ENCODE data around the gene FRMD8.

Gene FRMD8

DNA sequence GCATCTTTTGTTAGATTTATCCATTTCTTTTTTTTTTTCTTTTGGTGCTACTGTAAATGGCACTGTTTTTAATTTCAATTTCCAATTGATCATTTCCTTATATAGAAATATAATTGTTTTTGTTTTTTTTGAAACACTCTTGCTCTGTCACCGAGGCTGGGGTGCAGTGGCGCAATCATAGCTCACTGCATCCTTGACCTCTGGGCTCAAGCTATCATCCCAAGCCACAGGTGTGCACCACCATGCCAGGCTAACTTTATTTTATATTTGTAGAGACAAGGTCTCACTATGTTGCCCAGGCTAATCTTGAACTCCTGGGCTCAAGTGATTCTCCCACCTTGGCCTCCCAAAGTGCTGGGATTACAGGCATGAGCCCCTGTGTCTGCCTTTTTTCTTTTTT lies 16.4 kb downstream of the FRMD8 start:
- in situ Hi-C loops (cut with MboI; ENCODE audit: low pct_unique_long_range_greater_than_20kb, low sequenced_read_pairs, unreplicated experiment) = no loop called here
- no peak for DNase-seq (ENCODE audit: low spot score)
- TF ChIP-seq, protein P1, sequence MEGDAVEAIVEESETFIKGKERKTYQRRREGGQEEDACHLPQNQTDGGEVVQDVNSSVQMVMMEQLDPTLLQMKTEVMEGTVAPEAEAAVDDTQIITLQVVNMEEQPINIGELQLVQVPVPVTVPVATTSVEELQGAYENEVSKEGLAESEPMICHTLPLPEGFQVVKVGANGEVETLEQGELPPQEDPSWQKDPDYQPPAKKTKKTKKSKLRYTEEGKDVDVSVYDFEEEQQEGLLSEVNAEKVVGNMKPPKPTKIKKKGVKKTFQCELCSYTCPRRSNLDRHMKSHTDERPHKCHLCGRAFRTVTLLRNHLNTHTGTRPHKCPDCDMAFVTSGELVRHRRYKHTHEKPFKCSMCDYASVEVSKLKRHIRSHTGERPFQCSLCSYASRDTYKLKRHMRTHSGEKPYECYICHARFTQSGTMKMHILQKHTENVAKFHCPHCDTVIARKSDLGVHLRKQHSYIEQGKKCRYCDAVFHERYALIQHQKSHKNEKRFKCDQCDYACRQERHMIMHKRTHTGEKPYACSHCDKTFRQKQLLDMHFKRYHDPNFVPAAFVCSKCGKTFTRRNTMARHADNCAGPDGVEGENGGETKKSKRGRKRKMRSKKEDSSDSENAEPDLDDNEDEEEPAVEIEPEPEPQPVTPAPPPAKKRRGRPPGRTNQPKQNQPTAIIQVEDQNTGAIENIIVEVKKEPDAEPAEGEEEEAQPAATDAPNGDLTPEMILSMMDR (IDR thresholded peaks at IDR 0.05; ENCODE audit: extremely low read depth, insufficient read depth, missing control alignments) = no peak

DNA sequence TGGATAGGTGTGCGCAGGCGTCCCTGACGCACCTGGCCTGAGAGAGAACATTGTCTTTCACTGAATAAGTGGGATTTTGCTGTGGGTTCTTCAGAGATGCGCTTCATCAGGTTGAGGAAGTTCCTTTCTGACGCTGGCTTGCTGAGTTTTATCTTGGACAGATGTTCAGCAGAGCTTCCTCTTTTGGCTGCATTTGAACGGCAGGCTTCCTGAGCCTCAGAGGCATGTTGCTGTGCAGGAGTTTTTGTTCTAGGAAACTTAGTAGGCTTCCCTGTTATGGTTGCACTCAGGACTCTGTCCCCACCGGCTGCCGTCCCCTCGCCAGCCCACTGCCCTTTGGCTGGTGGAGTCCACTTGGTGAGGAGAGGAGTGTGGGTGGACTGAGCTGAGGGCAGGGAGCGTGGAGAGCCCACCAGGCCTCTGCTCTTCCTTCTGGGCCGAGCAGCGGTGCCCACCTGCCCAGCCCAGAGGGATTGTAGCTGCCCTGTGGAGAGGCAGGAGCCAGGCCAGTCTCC lies 17.2 kb downstream of the FRMD8 start:
- DNase-seq (ENCODE audit: low spot score) = no peak
- TF ChIP-seq, protein P1 (IDR thresholded peaks at IDR 0.05; ENCODE audit: extremely low read depth, insufficient read depth, missing control alignments) = no peak
- in situ Hi-C loops (cut with MboI; ENCODE audit: low pct_unique_long_range_greater_than_20kb, low sequenced_read_pairs, unreplicated experiment) = no loop called here

DNA sequence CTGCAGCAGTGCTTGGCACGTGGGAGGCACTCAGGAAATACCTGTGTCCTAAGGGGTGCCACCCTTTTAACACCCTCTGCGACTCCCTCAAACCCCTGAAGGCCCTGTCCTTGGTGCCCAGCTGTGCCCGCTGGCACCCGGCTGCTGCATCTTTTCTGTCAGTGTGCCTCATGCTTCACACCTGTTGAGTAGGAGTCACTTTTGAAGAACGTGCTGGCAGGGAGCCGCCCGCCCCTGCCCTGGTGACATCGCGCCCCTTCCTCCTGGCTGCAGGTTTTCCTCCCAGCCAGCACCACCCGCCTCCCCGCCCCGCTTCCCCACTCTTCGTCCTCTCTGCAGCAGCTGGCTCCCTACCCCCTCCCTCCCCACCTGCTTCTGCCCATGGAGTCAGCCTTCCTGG lies 17.8 kb downstream of the FRMD8 start:
- DNase-seq (ENCODE audit: low spot score) = no peak
- TF ChIP-seq, protein P1 (IDR thresholded peaks at IDR 0.05; ENCODE audit: extremely low read depth, insufficient read depth, missing control alignments) = no peak
- in situ Hi-C loops (cut with MboI; ENCODE audit: low pct_unique_long_range_greater_than_20kb, low sequenced_read_pairs, unreplicated experiment) = no loop called here

DNA sequence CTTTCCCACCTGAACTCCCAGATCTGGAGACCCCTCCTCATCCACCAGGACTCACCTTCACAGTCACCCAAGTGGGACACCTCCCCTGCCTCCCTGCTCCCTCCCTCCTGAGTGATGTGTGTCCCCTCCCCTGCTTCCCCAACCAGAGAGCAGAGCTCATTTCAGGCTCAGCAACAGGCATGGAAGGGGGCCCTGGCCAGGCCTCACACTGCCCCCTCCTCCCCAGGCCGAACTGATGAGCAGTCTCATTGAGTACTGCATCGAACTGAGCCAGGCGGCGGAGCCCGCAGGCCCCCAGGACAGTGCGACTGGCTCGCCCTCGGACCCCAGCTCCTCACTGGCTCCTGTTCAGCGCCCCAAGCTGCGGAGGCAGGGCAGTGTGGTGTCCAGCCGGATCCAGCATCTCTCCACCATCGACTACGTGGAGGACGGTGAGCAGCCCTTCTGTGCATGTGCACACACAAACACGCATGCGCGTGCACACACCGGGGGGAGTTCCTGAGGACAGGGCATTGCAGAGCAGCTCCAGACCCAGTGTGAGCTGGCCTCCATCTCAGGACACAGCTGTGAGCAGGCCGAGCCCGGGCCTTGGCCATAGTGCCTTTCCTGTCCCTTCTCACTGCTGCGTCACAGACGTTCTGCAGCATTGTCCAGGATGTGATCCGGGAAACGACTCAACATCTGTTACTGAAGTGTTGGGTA lies 18.4 kb downstream of the FRMD8 start:
- no peak for DNase-seq (ENCODE audit: low spot score)
- in situ Hi-C loops (cut with MboI; ENCODE audit: low pct_unique_long_range_greater_than_20kb, low sequenced_read_pairs, unreplicated experiment) = no loop called here
- TF ChIP-seq, protein P1 (IDR thresholded peaks at IDR 0.05; ENCODE audit: extremely low read depth, insufficient read depth, missing control alignments) = no peak

DNA sequence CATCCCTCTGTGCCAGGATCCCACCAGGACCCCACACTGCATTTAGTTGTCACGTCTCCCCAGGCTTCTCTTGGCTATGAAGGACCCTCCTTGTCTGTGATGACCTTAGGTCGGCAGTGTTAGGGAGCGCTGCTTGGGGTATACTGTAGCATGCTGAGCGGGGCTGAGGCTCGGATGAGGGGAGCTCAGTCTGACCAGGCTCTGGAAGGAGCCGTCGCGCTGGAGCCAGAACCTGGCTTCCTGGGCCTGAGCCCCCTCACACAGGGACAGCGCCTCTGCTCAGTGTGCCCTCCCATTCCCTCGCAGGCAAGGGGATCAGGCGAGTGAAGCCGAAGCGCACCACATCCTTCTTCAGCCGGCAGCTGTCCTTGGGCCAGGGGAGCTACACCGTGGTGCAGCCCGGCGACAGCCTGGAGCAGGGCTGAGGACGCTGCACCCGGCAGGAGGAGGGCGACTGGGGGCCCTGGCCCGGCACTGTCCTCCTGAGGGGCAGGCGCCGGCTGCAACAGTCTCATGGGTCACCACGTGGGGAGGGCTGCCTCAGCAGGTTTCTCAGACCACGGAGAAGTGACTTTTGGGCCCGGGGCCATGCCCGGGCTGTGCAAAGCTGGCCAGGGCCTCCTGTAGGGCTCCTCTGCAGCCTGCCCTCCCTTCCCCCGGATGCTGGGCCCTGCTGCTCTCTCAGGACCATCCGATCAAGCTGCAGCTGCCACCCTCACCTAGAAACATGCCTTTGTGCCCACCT lies 24.7 kb downstream of the FRMD8 start:
- TF ChIP-seq, protein P1 (IDR thresholded peaks at IDR 0.05; ENCODE audit: extremely low read depth, insufficient read depth, missing control alignments) = no peak
- in situ Hi-C loops (cut with MboI; ENCODE audit: low pct_unique_long_range_greater_than_20kb, low sequenced_read_pairs, unreplicated experiment) = loop anchor here (10.0 kb wide), 1 partner anchor 54 kb away; no protein-coding TSS in a partner anchor
- no peak for DNase-seq (ENCODE audit: low spot score)

DNA sequence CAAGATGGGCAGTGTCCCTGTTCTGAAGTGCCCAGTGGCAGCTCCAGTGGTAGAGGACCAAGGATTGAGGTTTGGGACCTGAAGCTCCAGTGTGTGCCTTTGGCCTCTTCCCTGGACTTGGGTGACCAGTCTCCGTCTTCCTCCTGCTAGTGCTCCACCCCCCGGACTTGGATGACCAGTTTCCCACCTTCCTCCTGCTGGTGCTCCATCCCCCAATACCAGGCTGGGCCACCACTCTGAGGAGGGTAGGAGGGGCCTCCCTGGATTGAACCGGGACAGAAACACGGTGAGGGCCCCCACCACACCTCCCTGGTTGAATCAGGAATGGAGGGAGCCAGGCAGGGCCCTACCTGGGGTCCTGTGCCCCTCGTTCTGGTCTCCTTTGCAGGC lies 25.2 kb downstream of the FRMD8 start:
- in situ Hi-C loops (cut with MboI; ENCODE audit: low pct_unique_long_range_greater_than_20kb, low sequenced_read_pairs, unreplicated experiment) = loop anchor here (10.0 kb wide), 1 partner anchor 53 kb away; no protein-coding TSS in a partner anchor
- DNase-seq (ENCODE audit: low spot score) = no peak
- TF ChIP-seq, protein P1 (IDR thresholded peaks at IDR 0.05; ENCODE audit: extremely low read depth, insufficient read depth, missing control alignments) = no peak

Measured in GM13977 (cell line).